Muscle layer of colon (tissue), 2 donors: ENCODE results near the gene LENG8.

ENCODE experiments used
- H3K27ac ChIP-seq: one replicate; pipeline ENCODE4 v1.7.0; 2013; ENCODE audit warnings: low read depth, mild to moderate bottlenecking, low read length, moderate library complexity
- H3K27me3 ChIP-seq, 2 donors: one replicate each; pipeline ENCODE4 v1.7.0; 2013; ENCODE audit warnings: low read length in 2 of 2, mild to moderate bottlenecking in 2 of 2; ENCODE audit not compliant: insufficient read depth in 2 of 2, control insufficient read depth in 1 of 2
- H3K36me3 ChIP-seq: one replicate; pipeline ENCODE4 v1.7.0; 2013; ENCODE audit warnings: mild to moderate bottlenecking, low read length; ENCODE audit not compliant: insufficient read depth
- H3K4me1 ChIP-seq: one replicate; pipeline ENCODE4 v1.7.0; 2013; ENCODE audit warnings: mild to moderate bottlenecking, low read length; ENCODE audit not compliant: insufficient read depth
- H3K4me3 ChIP-seq, 2 donors: one replicate each; pipeline ENCODE4 v1.7.0; 2013; ENCODE audit warnings: low read length in 2 of 2, low read depth in 1 of 2, mild to moderate bottlenecking in 1 of 2, moderate library complexity in 1 of 2
- H3K9ac ChIP-seq: one replicate; pipeline ENCODE4 v1.7.0; 2013; ENCODE audit warnings: low read length
- H3K9me3 ChIP-seq: one replicate; pipeline ENCODE4 v1.7.0; 2013; ENCODE audit warnings: mild to moderate bottlenecking, low read length
- donor health status: abdominal sarcoma.
- donor health status: Adenocarcinoma of cecum.

LENG8 gene

GRCh38 chr19:54448774-54449700 is at the start of gene LENG8:
LENG8 (plus strand) TSS chr19:54449199; CDS start chr19:54451345, 2,146 bp downstream.
- no peaks in the 10 kb centered on the region for H3K9me3 ChIP-seq
- peak within 1 kb of the TSS; percentile 89 for H3K9ac ChIP-seq
- H3K27ac ChIP-seq = peak within 1 kb of the TSS; percentile 99
- peaks cover 35% of the 10 kb centered on the region for H3K4me1 ChIP-seq
- peaks cover 35% of the 10 kb centered on the region for H3K36me3 ChIP-seq
- peak within 1 kb of the TSS; percentile 84 to 85 for H3K4me3 ChIP-seq
- H3K27me3 ChIP-seq = no peaks in the 10 kb centered on the region

- Histone ChIP-seq H3K9ac (no peak overlapping the region), H3K4me3 (no peak overlapping the region), H3K27me3 (no peaks in the 10 kb centered on the region), H3K36me3 (no peaks in the 10 kb centered on the region), H3K4me1 (no peaks in the 10 kb centered on the region), H3K27ac (no peak overlapping the region), H3K9me3 (no peaks in the 10 kb centered on the region)
These were observed 48.1 kb upstream of the LENG8 start for GRCh38 chr19:54400913-54401312.

- H3K4me1 ChIP-seq = no peaks in the 10 kb centered on the region
- H3K9me3 ChIP-seq = no peaks in the 10 kb centered on the region
These were observed 45.9 kb upstream of the LENG8 start for GRCh38 chr19:54403054-54403453.

GRCh38 chr19:54405628-54406027 is 43.4 kb upstream of the LENG8 start:
- Histone ChIP-seq H3K4me3 (no peak overlapping the region), H3K27me3 (no peaks in the 10 kb centered on the region), H3K27ac (no peak overlapping the region)

More at GRCh38 chr19:54403054-54403453, 45.9 kb upstream of the LENG8 start:
- no peak overlapping the region for H3K9ac ChIP-seq
- H3K36me3 ChIP-seq = no peaks in the 10 kb centered on the region
- no peak overlapping the region for H3K27ac ChIP-seq
- no peaks in the 10 kb centered on the region for H3K27me3 ChIP-seq
- no peak overlapping the region for H3K4me3 ChIP-seq

GRCh38 chr19:54407780-54408179 is 41.2 kb upstream of the LENG8 start:
- Histone ChIP-seq H3K36me3 (no peaks in the 10 kb centered on the region), H3K27me3 (no peaks in the 10 kb centered on the region)

More at GRCh38 chr19:54405628-54406027, 43.4 kb upstream of the LENG8 start:
- Histone ChIP-seq H3K36me3 (no peaks in the 10 kb centered on the region), H3K4me1 (no peaks in the 10 kb centered on the region), H3K9me3 (no peaks in the 10 kb centered on the region), H3K9ac (no peak overlapping the region)

GRCh38 chr19:54408456-54409026 is 40.5 kb upstream of the LENG8 start:
- Histone ChIP-seq H3K36me3 (no peaks in the 10 kb centered on the region), H3K4me1 (no peaks in the 10 kb centered on the region), H3K27ac (no peak overlapping the region), H3K9me3 (no peaks in the 10 kb centered on the region), H3K4me3 (no peak overlapping the region), H3K9ac (no peak overlapping the region), H3K27me3 (no peaks in the 10 kb centered on the region)

More at GRCh38 chr19:54407780-54408179, 41.2 kb upstream of the LENG8 start:
- no peaks in the 10 kb centered on the region for H3K4me1 ChIP-seq
- H3K9ac ChIP-seq = no peak overlapping the region
- H3K9me3 ChIP-seq = no peaks in the 10 kb centered on the region
- no peak overlapping the region for H3K4me3 ChIP-seq
- no peak overlapping the region for H3K27ac ChIP-seq

GRCh38 chr19:54411033-54411432 is 38.0 kb upstream of the LENG8 start:
- H3K27ac ChIP-seq = no peak overlapping the region
- H3K27me3 ChIP-seq = peaks cover 10 to 13% of the 10 kb centered on the region in 2 donors
- H3K4me1 ChIP-seq = no peaks in the 10 kb centered on the region
- no peak overlapping the region for H3K4me3 ChIP-seq
- H3K36me3 ChIP-seq = no peaks in the 10 kb centered on the region
- no peak overlapping the region for H3K9ac ChIP-seq
- H3K9me3 ChIP-seq = no peaks in the 10 kb centered on the region

GRCh38 chr19:54412877-54413276 is 36.1 kb upstream of the LENG8 start:
- H3K27me3 ChIP-seq = peaks cover 12 to 25% of the 10 kb centered on the region in 2 donors
- no peaks in the 10 kb centered on the region for H3K9me3 ChIP-seq

GRCh38 chr19:54414156-54414555 is 34.8 kb upstream of the LENG8 start:
- Histone ChIP-seq H3K4me3 (no peak overlapping the region), H3K4me1 (no peaks in the 10 kb centered on the region), H3K27me3 (peaks cover 12 to 33% of the 10 kb centered on the region in 2 donors), H3K9ac (no peak overlapping the region), H3K27ac (no peak overlapping the region), H3K9me3 (no peaks in the 10 kb centered on the region), H3K36me3 (no peaks in the 10 kb centered on the region)

More at GRCh38 chr19:54412877-54413276, 36.1 kb upstream of the LENG8 start:
- Histone ChIP-seq H3K9ac (no peak overlapping the region), H3K4me3 (no peak overlapping the region), H3K36me3 (no peaks in the 10 kb centered on the region), H3K4me1 (no peaks in the 10 kb centered on the region), H3K27ac (no peak overlapping the region)

- H3K27ac ChIP-seq = no peak within 1 kb of the TSS
- H3K4me3 ChIP-seq = no peak within 1 kb of the TSS
- H3K9me3 ChIP-seq = no peaks in the 10 kb centered on the region
- H3K4me1 ChIP-seq = no peaks in the 10 kb centered on the region
- peaks cover 21 to 45% of the 10 kb centered on the region in 2 donors for H3K27me3 ChIP-seq
- no peaks in the 10 kb centered on the region for H3K36me3 ChIP-seq
- H3K9ac ChIP-seq = no peak within 1 kb of the TSS
These were observed 33.6 kb upstream of the LENG8 start, which contains the start of gene TTYH1 for GRCh38 chr19:54415208-54415900. TTYH1 (plus strand) TSS chr19:54415464; CDS start chr19:54415553, 89 bp downstream.
